CD14-positive monocyte (primary cell): ENCODE measurements around the gene ALKBH3. TPM values are rescaled to one million over a fixed set of nuclear protein-coding genes. Genes with fewer than 3 reads are reported as not detected.

Source experiments
- DNase-seq, 3 donors: peaks; one replicate each; pipeline ENCODE4 v3.0.0-alpha.2; 2011 to 2022
- H2AFZ ChIP-seq: 2 replicates; pipeline ENCODE4 v1.6.0; 2012; ENCODE audit warnings: mild to moderate bottlenecking, low read depth, low read length, inconsistent platforms; ENCODE audit not compliant: insufficient read depth, poor library complexity, severe bottlenecking
- H3K27ac ChIP-seq, 2 donors: 1 replicate in 1 of 2; 2 replicates in 1 of 2; pipeline ENCODE4 v1.5.1; 2012 to 2013; ENCODE audit warnings: low read length in 2 of 2, control low read depth in 1 of 2, inconsistent platforms in 1 of 2, low read depth in 1 of 2, mild to moderate bottlenecking in 1 of 2
- H3K27me3 ChIP-seq, 2 donors: one replicate each; pipeline versions ENCODE4 v1.6.0 to v1.6.1; 2011 to 2013; ENCODE audit warnings: low read length in 2 of 2; ENCODE audit not compliant: control insufficient read depth in 2 of 2, insufficient read depth in 2 of 2
- H3K36me3 ChIP-seq, 2 donors: replicated peaks in 1 of 2; 1 replicate in 1 of 2; 2 replicates in 1 of 2; pipeline versions ENCODE4 v1.5.1 to v1.6.1; 2012 to 2013; ENCODE audit warnings: low read length in 2 of 2, control low read depth in 1 of 2, inconsistent platforms in 1 of 2, mild to moderate bottlenecking in 1 of 2; ENCODE audit not compliant: insufficient read depth in 2 of 2, control insufficient read depth in 1 of 2
- H3K4me1 ChIP-seq, 2 donors: 1 replicate in 1 of 2; 2 replicates in 1 of 2; pipeline versions ENCODE4 v1.5.1 to v1.6.1; 2012 to 2013; ENCODE audit warnings: low read length in 2 of 2, control low read depth in 1 of 2, inconsistent platforms in 1 of 2, mild to moderate bottlenecking in 1 of 2, moderate library complexity in 1 of 2; ENCODE audit not compliant: insufficient read depth in 2 of 2, control insufficient read depth in 1 of 2
- H3K4me2 ChIP-seq: replicated peaks from 2 replicates; pipeline ENCODE3; 2012; ENCODE audit warnings: low read length, moderate library complexity, mild to moderate bottlenecking; ENCODE audit not compliant: poor library complexity, severe bottlenecking; ENCODE audit errors: extremely low read depth
- H3K4me3 ChIP-seq, 3 experiments: fragments of 200-600 bp in 1 of 3; sonication (generic) in 1 of 3; replicated peaks in 1 of 3; 1 replicate in 2 of 3; 2 replicates in 1 of 3; pipeline ENCODE4 v1.5.1; 2011 to 2013; ENCODE audit warnings: low read length in 3 of 3, mild to moderate bottlenecking in 3 of 3, control low read depth in 2 of 3, low read depth in 2 of 3, inconsistent platforms in 1 of 3, moderate library complexity in 1 of 3
- H3K79me2 ChIP-seq: 2 replicates; pipeline ENCODE4 v1.6.0; 2012; ENCODE audit warnings: mild to moderate bottlenecking, control low read depth, inconsistent platforms, low read length, moderate library complexity; ENCODE audit not compliant: insufficient read depth
- H3K9ac ChIP-seq: 2 replicates; pipeline ENCODE4 v1.6.0; 2017; ENCODE audit warnings: low read length, mild to moderate bottlenecking; ENCODE audit not compliant: insufficient read depth, poor library complexity, severe bottlenecking
- H3K9me3 ChIP-seq, 2 donors: replicated peaks in 1 of 2; 1 replicate in 1 of 2; 2 replicates in 1 of 2; pipeline versions ENCODE4 v1.5.1 to v1.6.1; 2012 to 2013; ENCODE audit warnings: low read length in 2 of 2, control low read depth in 1 of 2; ENCODE audit not compliant: control insufficient read depth in 1 of 2, insufficient read depth in 1 of 2
- H4K20me1 ChIP-seq: 2 replicates; pipeline ENCODE4 v1.6.0; 2012; ENCODE audit warnings: mild to moderate bottlenecking, low read length, control low read depth, moderate library complexity; ENCODE audit not compliant: insufficient read depth
- H3K27ac Mint-ChIP-seq, 7 donors: one replicate each; pipeline ENCODE4 v1.8.0; 2020; ENCODE audit warnings: mild to moderate bottlenecking in 7 of 7, mixed read lengths in 7 of 7, moderate library complexity in 6 of 7, inconsistent platforms in 2 of 7
- H3K27me3 Mint-ChIP-seq, 3 donors: one replicate each; pipeline ENCODE4 v1.8.0; 2021 to 2022; ENCODE audit warnings: low read depth in 3 of 3, mild to moderate bottlenecking in 3 of 3, mixed read lengths in 3 of 3, moderate library complexity in 3 of 3, inconsistent platforms in 1 of 3
- H3K36me3 Mint-ChIP-seq, 2 donors: one replicate each; pipeline ENCODE4 v1.8.0; 2020; ENCODE audit warnings: mixed read lengths in 2 of 2, inconsistent platforms in 1 of 2, mild to moderate bottlenecking in 1 of 2
- H3K4me1 Mint-ChIP-seq: one replicate; pipeline ENCODE4 v1.8.0; 2020; ENCODE audit warnings: mild to moderate bottlenecking, mixed read lengths
- H3K4me3 Mint-ChIP-seq, 2 donors: one replicate each; pipeline ENCODE4 v1.8.0; 2020; ENCODE audit warnings: mild to moderate bottlenecking in 2 of 2, mixed read lengths in 2 of 2, moderate library complexity in 1 of 2
- H3K9me3 Mint-ChIP-seq, 7 donors: one replicate each; pipeline ENCODE4 v1.8.0; 2020 to 2022; ENCODE audit warnings: mixed read lengths in 7 of 7, mild to moderate bottlenecking in 6 of 7, moderate library complexity in 6 of 7, inconsistent platforms in 2 of 7
- WGBS: methylation state at CpG from one replicate; pipeline ENCODE4 v1.1.5; 2013; ENCODE audit warnings: missing lambda C conversion rate; ENCODE audit not compliant: insufficient coverage; 5-methylcytosine and 5-hydroxymethylcytosine counted together
- intact Hi-C, 2 donors: fragments of 100-400 bp; cut with micrococcal nuclease; formaldehyde crosslinking; loops; one replicate each; pipeline versions ENCODE4 v1.15.0 to v1.15.1; 2023
- polyA plus RNA-seq, 3 donors: library from polyadenylated mRNA; depleted of rRNA in 1 of 3; unstranded in 2 of 3; stranded (reverse) in 1 of 3; fragments of 300-500 nt in 2 of 3; fragments of >200 nt in 1 of 3; fragmentation: Illumina TruSeq in 2 of 3; gene quantifications; 1 replicate in 2 of 3; 2 replicates in 1 of 3; pipeline ENCODE4 v1.2.3, GENCODE V29; 2012 to 2021
- TF ChIP-seq, protein P1 (sequence below): fragments of 200-600 bp; IDR thresholded peaks from one replicate; pipeline ENCODE4 v1.8.0; 2022; ENCODE audit warnings: antibody characterized with exemption, mild to moderate bottlenecking

Gene ALKBH3
- polyA plus RNA-seq, 3 donors, result 22.1 to 25.8 (median 22.7) TPM

DNA sequence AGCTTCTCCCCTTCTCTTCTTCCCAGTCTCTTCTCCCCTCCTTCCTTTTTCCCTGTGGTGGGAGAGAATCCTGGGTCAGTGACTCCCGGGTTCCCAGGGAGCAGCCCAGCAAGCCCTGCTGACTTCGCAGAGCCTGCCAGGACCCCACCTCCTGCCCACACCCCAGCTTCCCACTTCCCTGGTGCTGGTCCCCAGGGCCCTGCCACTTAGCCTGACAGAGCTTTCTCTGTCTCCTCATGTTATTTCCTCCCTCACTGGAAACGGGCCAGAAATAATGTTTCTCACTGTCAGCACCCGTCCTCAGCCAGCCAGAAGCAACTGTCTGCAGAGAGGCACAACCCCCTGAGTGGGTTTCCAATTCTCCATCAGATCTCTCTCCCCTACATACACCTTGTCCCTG, 88.9 kb downstream of the ALKBH3 start:
- peaks cover 0 to 14% (median 7%) of the 10 kb centered on the region in 7 donors for H3K9me3 Mint-ChIP-seq
- H3K4me3 ChIP-seq, result no peak overlapping the region
- no peak overlapping the region for H3K4me3 Mint-ChIP-seq
- no peaks in the 10 kb centered on the region for H3K79me2 ChIP-seq
- 10% methylated on average over 2 of the region's 4 CpGs for WGBS
- H3K9me3 ChIP-seq, result peaks cover 2 to 5% of the 10 kb centered on the region in 2 donors
- no peaks in the 10 kb centered on the region for H3K4me1 ChIP-seq
- no peak overlapping the region for H3K27ac Mint-ChIP-seq
- H3K4me2 ChIP-seq, result no peak overlapping the region
- H2AFZ ChIP-seq, result no peak overlapping the region
- H3K9ac ChIP-seq, result no peak overlapping the region
- intact Hi-C loops, result no loop called here
- no peaks in the 10 kb centered on the region for H3K36me3 ChIP-seq
- peaks cover 3% of the 10 kb centered on the region for H3K4me1 Mint-ChIP-seq
- peaks cover 1 to 12% (median 8%) of the 10 kb centered on the region in 3 donors for H3K27me3 Mint-ChIP-seq
- no peak overlapping the region for H3K27ac ChIP-seq
- no peak for DNase-seq
- TF ChIP-seq, protein P1, sequence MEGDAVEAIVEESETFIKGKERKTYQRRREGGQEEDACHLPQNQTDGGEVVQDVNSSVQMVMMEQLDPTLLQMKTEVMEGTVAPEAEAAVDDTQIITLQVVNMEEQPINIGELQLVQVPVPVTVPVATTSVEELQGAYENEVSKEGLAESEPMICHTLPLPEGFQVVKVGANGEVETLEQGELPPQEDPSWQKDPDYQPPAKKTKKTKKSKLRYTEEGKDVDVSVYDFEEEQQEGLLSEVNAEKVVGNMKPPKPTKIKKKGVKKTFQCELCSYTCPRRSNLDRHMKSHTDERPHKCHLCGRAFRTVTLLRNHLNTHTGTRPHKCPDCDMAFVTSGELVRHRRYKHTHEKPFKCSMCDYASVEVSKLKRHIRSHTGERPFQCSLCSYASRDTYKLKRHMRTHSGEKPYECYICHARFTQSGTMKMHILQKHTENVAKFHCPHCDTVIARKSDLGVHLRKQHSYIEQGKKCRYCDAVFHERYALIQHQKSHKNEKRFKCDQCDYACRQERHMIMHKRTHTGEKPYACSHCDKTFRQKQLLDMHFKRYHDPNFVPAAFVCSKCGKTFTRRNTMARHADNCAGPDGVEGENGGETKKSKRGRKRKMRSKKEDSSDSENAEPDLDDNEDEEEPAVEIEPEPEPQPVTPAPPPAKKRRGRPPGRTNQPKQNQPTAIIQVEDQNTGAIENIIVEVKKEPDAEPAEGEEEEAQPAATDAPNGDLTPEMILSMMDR, result no peak
- H3K27me3 ChIP-seq, result peaks cover 0 to 2% of the 10 kb centered on the region in 2 donors
- H4K20me1 ChIP-seq, result no peaks in the 10 kb centered on the region
- H3K36me3 Mint-ChIP-seq, result no peaks in the 10 kb centered on the region

Other genes with a start within 250 kb of the ALKBH3 start
- gene HSD17B12, start 200.1 kb upstream of the ALKBH3 start, polyA plus RNA-seq, result 10 to 100 TPM; 13.3 to 35.5 (median 30.4) TPM
- 1 to 10 TPM in 1 of 3 donors, not detected in 2; 1.8 TPM for gene C11orf96, start 61.8 kb downstream of the ALKBH3 start, polyA plus RNA-seq
- not detected for gene ACCSL, start 167.2 kb downstream of the ALKBH3 start, polyA plus RNA-seq
- 10 to 100 TPM in 1 of 3 donors, 1 to 10 TPM in 2; 1.3 to 46.6 (median 1.7) TPM for gene ACCS, start 185.4 kb downstream of the ALKBH3 start, polyA plus RNA-seq
- 10 to 100 TPM; 17.2 to 41.1 (median 34.2) TPM for gene EXT2, start 214.8 kb downstream of the ALKBH3 start, polyA plus RNA-seq